Mesothelial cell of epicardium (in vitro differentiated cells): ENCODE data around the gene ZSCAN30. TPM values are rescaled to one million over a fixed set of nuclear protein-coding genes. Genes with fewer than 3 reads are reported as not detected.

Source experiments
- DNase-seq, 2 experiments: peaks; one replicate each; pipeline ENCODE4 v3.0.0; 2021; ENCODE audit warnings: low spot score in 2 of 2; ENCODE audit not compliant: unreplicated experiment in 2 of 2
- H3K27ac Mint-ChIP-seq: 2 replicates; pipeline ENCODE4 v1.8.0; 2021; ENCODE audit warnings: mixed read lengths
- H3K27me3 Mint-ChIP-seq: 2 replicates; pipeline ENCODE4 v1.8.0; 2021; ENCODE audit warnings: low read depth, mixed read lengths
- H3K36me3 Mint-ChIP-seq: 2 replicates; pipeline ENCODE4 v1.8.0; 2021; ENCODE audit warnings: mixed read lengths
- H3K4me1 Mint-ChIP-seq: 2 replicates; pipeline ENCODE4 v1.8.0; 2021; ENCODE audit warnings: mixed read lengths
- H3K4me3 Mint-ChIP-seq: 2 replicates; pipeline ENCODE4 v1.8.0; 2021; ENCODE audit warnings: mild to moderate bottlenecking, moderate library complexity, mixed read lengths
- H3K9me3 Mint-ChIP-seq: 2 replicates; pipeline ENCODE4 v1.8.0; 2021; ENCODE audit warnings: mixed read lengths
- total RNA-seq: library from RNA; stranded (reverse); gene quantifications from 3 replicates; pipeline ENCODE4 v1.2.1, GENCODE V29; 2021
- TF ChIP-seq, protein P1 (sequence below): fragments of 200-600 bp; sonication (generic); IDR thresholded peaks from one replicate; pipeline ENCODE4 v1.5.0; 2021; ENCODE audit warnings: antibody characterized with exemption; ENCODE audit not compliant: unreplicated experiment

ZSCAN30 gene
- total RNA-seq, 1 donor from 2014 or later: 27.1 TPM

DNA sequence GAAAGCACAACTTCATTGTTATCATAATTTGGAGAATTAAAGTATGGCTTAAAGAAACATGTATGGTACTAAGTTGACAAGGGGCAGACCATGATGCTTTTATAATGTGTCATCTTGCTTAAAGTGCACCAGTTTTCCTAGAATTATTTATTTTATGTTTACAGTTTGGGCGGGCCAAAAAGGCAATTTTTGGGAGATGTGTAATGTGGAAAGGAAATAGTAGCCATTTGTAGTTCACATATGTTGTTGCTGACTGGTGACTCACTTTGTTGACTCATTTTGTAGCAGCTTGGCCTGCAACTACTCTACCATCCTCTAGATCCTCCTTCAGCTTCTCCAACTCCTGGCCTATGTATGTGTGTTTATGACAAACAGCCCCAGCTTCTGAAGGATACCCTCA lies 7.7 kb downstream of the ZSCAN30 start:
- Mint-ChIP-seq H3K4me1 (no peaks in the 10 kb centered on the region), H3K36me3 (peaks cover 53% of the 10 kb centered on the region), H3K27ac (no peak overlapping the region), H3K4me3 (no peak overlapping the region), H3K9me3 (peaks cover 63% of the 10 kb centered on the region), H3K27me3 (no peaks in the 10 kb centered on the region)
- TF ChIP-seq, protein P1, sequence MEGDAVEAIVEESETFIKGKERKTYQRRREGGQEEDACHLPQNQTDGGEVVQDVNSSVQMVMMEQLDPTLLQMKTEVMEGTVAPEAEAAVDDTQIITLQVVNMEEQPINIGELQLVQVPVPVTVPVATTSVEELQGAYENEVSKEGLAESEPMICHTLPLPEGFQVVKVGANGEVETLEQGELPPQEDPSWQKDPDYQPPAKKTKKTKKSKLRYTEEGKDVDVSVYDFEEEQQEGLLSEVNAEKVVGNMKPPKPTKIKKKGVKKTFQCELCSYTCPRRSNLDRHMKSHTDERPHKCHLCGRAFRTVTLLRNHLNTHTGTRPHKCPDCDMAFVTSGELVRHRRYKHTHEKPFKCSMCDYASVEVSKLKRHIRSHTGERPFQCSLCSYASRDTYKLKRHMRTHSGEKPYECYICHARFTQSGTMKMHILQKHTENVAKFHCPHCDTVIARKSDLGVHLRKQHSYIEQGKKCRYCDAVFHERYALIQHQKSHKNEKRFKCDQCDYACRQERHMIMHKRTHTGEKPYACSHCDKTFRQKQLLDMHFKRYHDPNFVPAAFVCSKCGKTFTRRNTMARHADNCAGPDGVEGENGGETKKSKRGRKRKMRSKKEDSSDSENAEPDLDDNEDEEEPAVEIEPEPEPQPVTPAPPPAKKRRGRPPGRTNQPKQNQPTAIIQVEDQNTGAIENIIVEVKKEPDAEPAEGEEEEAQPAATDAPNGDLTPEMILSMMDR: no peak
- no peak for DNase-seq

DNA sequence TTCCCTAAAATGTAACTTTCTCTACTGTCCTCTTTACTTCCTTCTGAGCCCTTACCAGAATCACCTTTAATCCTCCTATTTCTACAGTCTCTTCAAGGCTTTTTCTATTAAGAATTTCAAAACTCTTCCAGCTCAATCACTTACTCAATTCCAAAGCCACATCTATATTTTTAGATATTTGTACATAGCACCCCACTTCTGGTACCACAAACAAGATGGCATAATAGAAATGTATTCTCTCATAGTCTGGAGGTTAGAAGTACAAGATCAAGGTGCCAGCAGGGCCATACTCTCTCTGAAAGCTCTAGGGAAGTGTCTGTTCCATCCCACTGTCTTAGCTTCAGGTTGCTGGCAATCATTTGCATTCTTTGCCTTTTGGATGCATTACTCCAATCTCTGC lies 11.1 kb downstream of the ZSCAN30 start:
- Mint-ChIP-seq H3K4me1 (no peaks in the 10 kb centered on the region), H3K27ac (no peak overlapping the region), H3K4me3 (no peak overlapping the region), H3K27me3 (no peaks in the 10 kb centered on the region), H3K36me3 (peaks cover 45% of the 10 kb centered on the region), H3K9me3 (peaks cover 60% of the 10 kb centered on the region)
- DNase-seq: no peak
- TF ChIP-seq, protein P1: no peak

DNA sequence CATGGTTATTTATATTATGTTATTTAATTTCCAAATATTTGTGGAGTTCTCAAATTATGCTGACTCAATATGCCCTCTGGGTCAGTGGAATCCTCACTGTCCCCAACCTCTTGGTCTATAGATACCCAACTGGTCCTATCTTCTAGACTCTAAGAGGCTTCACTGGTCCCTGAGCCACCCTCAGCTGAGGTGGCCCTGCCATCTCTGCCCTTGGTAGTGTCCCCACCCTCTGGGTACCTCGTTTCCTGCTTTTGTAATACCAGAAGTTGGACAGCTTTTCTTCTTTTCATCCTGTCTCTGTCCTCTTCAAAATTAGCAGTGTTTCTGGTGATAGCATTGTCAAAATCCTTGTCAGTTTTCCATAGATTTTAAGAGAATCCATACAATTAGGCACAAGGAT lies 11.9 kb downstream of the ZSCAN30 start:
- TF ChIP-seq, protein P1: no peak
- H3K9me3 Mint-ChIP-seq: peaks cover 65% of the 10 kb centered on the region
- DNase-seq: no peak
- no peak overlapping the region for H3K4me3 Mint-ChIP-seq
- H3K27me3 Mint-ChIP-seq: no peaks in the 10 kb centered on the region
- no peaks in the 10 kb centered on the region for H3K4me1 Mint-ChIP-seq
- H3K36me3 Mint-ChIP-seq: peaks cover 50% of the 10 kb centered on the region
- no peak overlapping the region for H3K27ac Mint-ChIP-seq

DNA sequence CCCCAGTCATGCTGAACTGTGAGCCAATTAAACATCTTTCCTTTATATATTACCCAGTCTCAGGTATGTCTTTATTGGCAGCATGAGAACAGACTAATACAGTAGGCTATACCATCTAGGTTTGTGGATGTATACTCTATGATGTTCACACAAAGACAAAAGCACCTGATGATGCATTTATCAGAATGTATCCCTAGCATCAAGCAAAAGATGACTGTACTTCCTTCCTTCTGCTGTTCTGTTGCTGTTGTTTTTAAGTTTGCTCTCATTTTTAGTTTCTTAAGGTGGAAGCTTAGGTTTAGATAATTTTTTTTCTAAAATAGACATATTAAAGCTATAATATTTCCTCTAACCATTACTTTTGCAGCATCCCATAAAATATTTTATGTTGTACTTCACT lies 12.4 kb downstream of the ZSCAN30 start:
- Mint-ChIP-seq H3K9me3 (peaks cover 66% of the 10 kb centered on the region), H3K4me3 (no peak overlapping the region), H3K27ac (no peak overlapping the region), H3K27me3 (no peaks in the 10 kb centered on the region), H3K36me3 (peaks cover 50% of the 10 kb centered on the region), H3K4me1 (no peaks in the 10 kb centered on the region)
- TF ChIP-seq, protein P1: no peak
- no peak for DNase-seq

DNA sequence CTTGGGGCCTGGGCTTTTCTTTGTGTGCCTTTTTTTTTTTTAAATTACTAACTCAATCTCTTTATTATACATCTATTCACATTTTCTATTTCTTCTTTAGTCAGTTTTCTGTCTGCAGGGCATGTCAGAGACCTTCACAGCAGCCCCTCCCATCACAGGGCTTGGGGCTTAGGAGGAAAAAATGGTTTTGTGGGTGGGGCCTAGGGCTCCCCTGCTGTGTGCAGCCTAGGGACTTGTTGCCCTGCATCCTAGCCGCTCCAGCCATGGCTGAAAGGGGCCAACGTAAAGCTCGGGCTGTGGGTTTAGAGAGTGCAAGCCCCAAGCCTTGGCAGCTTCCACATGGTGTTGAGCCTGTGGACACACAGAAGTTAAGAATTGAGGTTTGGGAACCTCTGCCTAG lies 13.8 kb downstream of the ZSCAN30 start:
- no peak overlapping the region for H3K27ac Mint-ChIP-seq
- no peaks in the 10 kb centered on the region for H3K4me1 Mint-ChIP-seq
- H3K36me3 Mint-ChIP-seq: peaks cover 40% of the 10 kb centered on the region

More for the DNA sequence above, 13.8 kb downstream of the ZSCAN30 start:
- Mint-ChIP-seq H3K4me3 (no peak overlapping the region), H3K9me3 (peaks cover 58% of the 10 kb centered on the region), H3K27me3 (no peaks in the 10 kb centered on the region)
- no peak for DNase-seq
- TF ChIP-seq, protein P1: no peak
